K562 (cell line): Measurements from ENCODE around the gene STEAP3. TPM values are rescaled to one million over a fixed set of nuclear protein-coding genes. Genes with fewer than 3 reads are reported as not detected.

Experiments used
- ATAC-seq: fragments of 200-7000 bp; cut with Tn5 transposase; 3 replicates; pipeline ENCODE4 v1.9.1; 2020; ENCODE audit warnings: moderate library complexity
- BruUV-seq: library from RNA; stranded (reverse); fragments of 400-500 nt; replicated peaks from 2 replicates; lab custom pipeline; 2021; lab: Mats Ljungman, UMichigan
- CTCF ChIA-PET: fragments of 300-600 bp; formaldehyde crosslinking; extraction: SDS; loops from one replicate; lab custom pipeline; 2021; ENCODE audit warnings: low intra/inter-chr PET ratio; lab: Yijun Ruan, JAX
- POLR2A ChIA-PET: fragments of 300-600, 350-650 bp; sonication (Branson Sonifier 250); formaldehyde crosslinking; extraction: SDS; loops from one replicate; lab custom pipeline; 2021; ENCODE audit warnings: antibody characterized with exemption, inconsistent platforms; lab: Yijun Ruan, JAX
- DNase-seq, 4 experiments: peaks; one replicate each; pipeline versions ENCODE4 v3.0.0 to v3.0.0-alpha.2; 2011 to 2018; ENCODE audit warnings: low spot score in 3 of 4, mixed read lengths in 3 of 4; ENCODE audit errors: extremely low read depth in 1 of 4
- FAIRE-seq: peaks from 2 replicates; lab custom pipeline; 2011; peaks lifted over from hg19 to GRCh38; lab: Jason Lieb, UNC
- H2AFZ ChIP-seq: 2 replicates; pipeline ENCODE4 v1.6.0; 2011; ENCODE audit warnings: low read depth, low read length, control low read depth, inconsistent platforms
- H3K27ac ChIP-seq: fragments of 200-600 bp; 3 replicates; pipeline ENCODE4 v1.8.0; 2011; ENCODE audit warnings: low read depth, mild to moderate bottlenecking, control low read depth, inconsistent platforms, low read length, moderate library complexity, mixed read lengths; ENCODE audit errors: extremely low read depth
- H3K27me3 ChIP-seq, 2 experiments: fragments of 300-600 bp in 1 of 2; 2 replicates in 1 of 2; 3 replicates in 1 of 2; pipeline versions ENCODE4 v1.6.0 to v1.8.0; 2011; ENCODE audit warnings: inconsistent platforms in 2 of 2, low read length in 2 of 2, mild to moderate bottlenecking in 1 of 2, mixed read lengths in 1 of 2, moderate library complexity in 1 of 2; ENCODE audit not compliant: control insufficient read depth in 2 of 2, insufficient read depth in 2 of 2
- H3K36me3 ChIP-seq: fragments of 300-600 bp; 3 replicates; pipeline ENCODE4 v1.8.0; 2011; ENCODE audit warnings: mild to moderate bottlenecking, low read length, inconsistent platforms; ENCODE audit not compliant: control insufficient read depth, insufficient read depth
- H3K4me1 ChIP-seq, 2 experiments: fragments of 200-600 bp in 1 of 2; replicated peaks in 1 of 2; 2 replicates in 1 of 2; 3 replicates in 1 of 2; pipeline versions ENCODE4 v1.5.1 to v1.8.0; 2011; ENCODE audit warnings: inconsistent platforms in 2 of 2, low read length in 2 of 2, mild to moderate bottlenecking in 1 of 2, mixed read lengths in 1 of 2, moderate library complexity in 1 of 2; ENCODE audit not compliant: control insufficient read depth in 2 of 2, insufficient read depth in 2 of 2
- H3K4me2 ChIP-seq: 2 replicates; pipeline ENCODE4 v1.6.1; 2011; ENCODE audit warnings: low read length, control low read depth, inconsistent platforms, mixed read lengths; ENCODE audit not compliant: insufficient read depth
- H3K4me3 ChIP-seq: fragments of 200-600 bp; sonication (generic), shearing (Covaris generic); 2 replicates; pipeline ENCODE4 v1.5.1; 2016; ENCODE audit warnings: control low read depth, inconsistent platforms
- H3K79me2 ChIP-seq: fragments of 200-600 bp; 3 replicates; pipeline ENCODE4 v1.8.0; 2011; ENCODE audit warnings: low read length, inconsistent platforms; ENCODE audit not compliant: control insufficient read depth, insufficient read depth
- H3K9ac ChIP-seq, 2 experiments: 2 replicates each; pipeline versions ENCODE4 v1.6.0 to v1.6.1; 2011; ENCODE audit warnings: low read depth in 2 of 2, low read length in 2 of 2, control low read depth in 1 of 2, inconsistent platforms in 1 of 2, mild to moderate bottlenecking in 1 of 2, mixed read lengths in 1 of 2; ENCODE audit not compliant: insufficient read depth in 1 of 2
- H3K9me1 ChIP-seq: one replicate; pipeline ENCODE4 v1.6.0; 2011; ENCODE audit warnings: inconsistent platforms, mild to moderate bottlenecking, low read length, moderate library complexity; ENCODE audit not compliant: control insufficient read depth, insufficient read depth
- H3K9me3 ChIP-seq: replicated peaks from 2 replicates; pipeline ENCODE4 v1.5.1; 2011; ENCODE audit warnings: low read depth, low read length, inconsistent platforms; ENCODE audit not compliant: control insufficient read depth, insufficient read depth
- H4K20me1 ChIP-seq: replicated peaks from 2 replicates; pipeline ENCODE4 v1.6.1; 2011; ENCODE audit warnings: low read length, inconsistent platforms, mixed read lengths; ENCODE audit not compliant: control insufficient read depth, insufficient read depth
- ARID3B ChIP-seq: fragments of 250-450 bp; sonication (Bioruptor Pico); IDR thresholded peaks from 2 replicates; pipeline ENCODE4 v1.4.0; 2020; ENCODE audit warnings: borderline replicate concordance
- ATF6 ChIP-seq: sonication (generic); formaldehyde crosslinking; IDR thresholded peaks from 2 replicates; pipeline ENCODE4 v1.4.0; 2020; ENCODE audit warnings: mild to moderate bottlenecking, missing genetic modification reagents
- CSDE1 ChIP-seq, 2 experiments: fragments of 450-650 bp; IDR thresholded peaks; 2 replicates each; pipeline ENCODE4 v1.6.1; 2016; ENCODE audit warnings: mild to moderate bottlenecking in 1 of 2
- ESRRA ChIP-seq: fragments of 450-650 bp; IDR thresholded peaks from 2 replicates; pipeline ENCODE4 v1.6.1; 2014; ENCODE audit warnings: low read depth, mild to moderate bottlenecking, moderate library complexity, borderline replicate concordance
- FOXK2 ChIP-seq, 2 experiments: fragments of 450-650 bp; IDR thresholded peaks in 1 of 2; conservative IDR thresholded peaks in 1 of 2; 2 replicates each; pipeline ENCODE4 v1.6.1; 2016; ENCODE audit warnings: low read depth in 2 of 2, mild to moderate bottlenecking in 1 of 2
- L3MBTL2 ChIP-seq: fragments of 450-650 bp; IDR thresholded peaks from 2 replicates; pipeline ENCODE4 v1.6.1; 2016; ENCODE audit warnings: mild to moderate bottlenecking, moderate library complexity
- MAFG ChIP-seq: fragments of 450-650 bp; conservative IDR thresholded peaks from 2 replicates; pipeline ENCODE4 v1.6.1; 2016; ENCODE audit warnings: missing genetic modification characterization, missing compliant biosample characterization
- NR2F6 ChIP-seq: fragments of 450-650 bp; formaldehyde crosslinking; IDR thresholded peaks from 2 replicates; pipeline ENCODE4 v1.4.0; 2020; ENCODE audit warnings: mild to moderate bottlenecking
- NR4A1 ChIP-seq, 2 experiments: fragments of 250-450 bp in 1 of 2; fragments of 450-650 bp in 1 of 2; sonication (Bioruptor Pico) in 1 of 2; IDR thresholded peaks; 2 replicates each; pipeline versions ENCODE4 v1.4.0 to v1.6.1; 2016 to 2020; ENCODE audit warnings: mild to moderate bottlenecking in 2 of 2, missing compliant biosample characterization in 1 of 2, missing genetic modification characterization in 1 of 2, moderate library complexity in 1 of 2
- POLR2AphosphoS5 ChIP-seq: IDR thresholded peaks from 2 replicates; pipeline ENCODE4 v1.6.1; 2011; ENCODE audit warnings: mild to moderate bottlenecking, low read depth, low read length, moderate library complexity; ENCODE audit not compliant: control insufficient read depth, insufficient read depth
- ZNF431 ChIP-seq: sonication (generic); formaldehyde crosslinking; IDR thresholded peaks from 2 replicates; pipeline ENCODE4 v1.8.0; 2022; ENCODE audit warnings: mild to moderate bottlenecking, missing genetic modification reagents
- ZNF79 ChIP-seq: fragments of 250-450 bp; sonication (Bioruptor Pico); IDR thresholded peaks from 2 replicates; pipeline ENCODE4 v1.4.0; 2020; ENCODE audit warnings: low read depth, mild to moderate bottlenecking, moderate library complexity
- WGBS: fragments of 100-300 bp; shearing (Covaris generic); methylation state at CpG from one replicate; pipeline ENCODE4 v1.1.6; 2016; ENCODE audit warnings: low coverage, mixed read lengths; ENCODE audit not compliant: insufficient coverage; ENCODE audit errors: missing lambda C conversion rate; 5-methylcytosine and 5-hydroxymethylcytosine counted together
- in situ Hi-C: fragments of 300-500 bp; cut with MboI; formaldehyde crosslinking; loops from 4 replicates; pipeline ENCODE4 v1.15.0; 2018; ENCODE audit warnings: inconsistent platforms, mixed read lengths
- intact Hi-C: fragments of 100-400 bp; cut with micrococcal nuclease; formaldehyde crosslinking; loops from 2 replicates; pipeline ENCODE4 v1.14.2; 2022
- polyA plus RNA-seq, 8 experiments: library from polyadenylated mRNA; depleted of rRNA in 4 of 8; stranded (reverse) in 5 of 8; unstranded in 3 of 8; fragments of >200 nt; fragmentation: Nextera tagmentation in 2 of 8; fragmentation: Illumina TruSeq in 1 of 8; extraction: Ambion mirVana in 2 of 8; extraction: Trizol in 1 of 8; gene quantifications; 2 replicates each; pipeline versions ENCODE4 v1.2.1 to v1.2.3, GENCODE V29; 2011 to 2014; ENCODE audit warnings: inconsistent platforms in 1 of 8, missing spikeins in 1 of 8
- total RNA-seq, 7 experiments: library from RNA; depleted of rRNA in 6 of 7; stranded (reverse); fragments of >200 nt in 6 of 7; fragmentation: Illumina TruSeq in 2 of 7; extraction: Trizol in 2 of 7; gene quantifications; 2 replicates each; pipeline versions ENCODE4 v1.2.1 to v1.2.3, GENCODE V29; 2011 to 2021; ENCODE audit warnings: low replicate concordance in 1 of 7

Gene STEAP3
- total and polyA plus RNA-seq, 9 of the 15 experiments (the other 6 are each of a cell fraction or from before 2014, with no cell fraction given), result 1.8 to 31.6 (median 9.0) TPM

DNA sequence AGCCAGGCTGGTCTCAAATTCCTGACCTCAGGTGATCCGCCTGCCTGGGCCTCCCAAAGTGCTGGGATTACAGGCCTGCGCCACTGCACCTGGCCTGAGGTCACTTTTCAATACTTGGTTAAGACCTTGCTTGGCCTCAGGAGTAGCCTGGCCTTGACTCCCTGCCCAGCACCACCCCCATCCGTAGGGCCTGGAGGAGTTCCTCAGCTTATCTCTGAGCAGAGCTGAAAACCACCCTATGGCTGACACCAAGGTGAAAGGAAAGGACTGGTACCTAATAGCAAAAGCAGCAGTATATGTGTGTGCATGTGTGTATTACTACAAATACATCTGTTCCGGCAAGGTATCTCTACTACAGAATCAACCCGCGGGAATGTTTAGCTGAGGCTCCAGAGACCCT, 56.0 kb downstream of the STEAP3 start:
- in situ Hi-C loops, result loop anchor here (25.0 kb wide), 2 partner anchors 267 to 392 kb away; no protein-coding TSS in a partner anchor
- peak overlapping the region in 1 of 2 experiments; percentile 15; a peak in 1 of 4 replicates for H3K9ac ChIP-seq
- peaks cover 18 to 23% of the 10 kb centered on the region in 2 experiments; a peak in 4 of 5 replicates for H3K27me3 ChIP-seq
- no peaks in the 10 kb centered on the region; a peak in 2 of 5 replicates for H3K4me1 ChIP-seq
- H2AFZ ChIP-seq, result no peak overlapping the region
- no peak overlapping the region for H3K27ac ChIP-seq
- DNase-seq (peak in 1 of 4 experiments; percentile 22), FAIRE-seq (no peak), ATAC-seq (peak; percentile 62)
- H3K4me2 ChIP-seq, result no peak overlapping the region
- CTCF ChIA-PET, result no interaction called here
- WGBS, result 33% methylated on average over 6 of the region's 6 CpGs
- no peaks in the 10 kb centered on the region for H4K20me1 ChIP-seq
- H3K9me3 ChIP-seq, result no peaks in the 10 kb centered on the region
- intact Hi-C loops, result no loop called here
- POLR2A ChIA-PET, result interaction anchor here (0.6 to 1.0 kb wide), 4 partner anchors 14 to 365 kb away, joined by 3 read pairs; no protein-coding TSS in a partner anchor
- H3K4me3 ChIP-seq, result no peak overlapping the region
- no peaks in the 10 kb centered on the region for H3K36me3 ChIP-seq
- no peaks in the 10 kb centered on the region for H3K9me1 ChIP-seq
- no TSS peak for BruUV-seq
- no peaks in the 10 kb centered on the region for H3K79me2 ChIP-seq
- TF ChIP-seq NR2F6 (CRISPR knock-in tag) (no peak), CSDE1 (IDR thresholded peaks at IDR 0.05) (no peak), MAFG (tag) (no peak), ZNF79 (no peak), FOXK2 (conservative IDR thresholded peaks at IDR 0.05 in 1 of 2, IDR thresholded peaks at IDR 0.05 in 1 of 2; ENCODE audit: low read depth in 2 of 2) (no peak), L3MBTL2 (no peak), NR4A1 (CRISPR knock-in tag; IDR thresholded peaks at IDR 0.05) (no peak), NR4A1 (tag; IDR thresholded peaks at IDR 0.05) (no peak), ARID3B (CRISPR knock-in tag) (no peak), POLR2AphosphoS5 (no peak), ESRRA (no peak), ZNF431 (CRISPR knock-in tag) (no peak), ATF6 (CRISPR knock-in tag) (no peak)
